ENCODE results near the gene TMEM225.

TMEM225 gene

GRCh38 chr11:123852321-123852720 lies 33.1 kb downstream of the TMEM225 start:
- no peak for DNase-seq (ENCODE audit: low read depth)
- TF ChIP-seq CTCF (IDR thresholded peaks at IDR 0.05; ENCODE audit: control insufficient read depth, extremely low read depth, insufficient read depth), result no peak
- H3K4me3 ChIP-seq (ENCODE audit: low read depth, low read length), result no peak overlapping the region

GRCh38 chr11:123851110-123851509 lies 34.4 kb downstream of the TMEM225 start:
- no peak for TF ChIP-seq CTCF (IDR thresholded peaks at IDR 0.05; ENCODE audit: control insufficient read depth, extremely low read depth, insufficient read depth)
- DNase-seq (ENCODE audit: low read depth), result no peak
- H3K4me3 ChIP-seq (ENCODE audit: low read depth, low read length), result no peak overlapping the region

GRCh38 chr11:123841174-123841573 lies 44.3 kb downstream of the TMEM225 start:
- H3K4me3 ChIP-seq (ENCODE audit: low read depth, low read length), result no peak overlapping the region
- no peak for DNase-seq (ENCODE audit: low read depth)
- TF ChIP-seq CTCF (IDR thresholded peaks at IDR 0.05; ENCODE audit: control insufficient read depth, extremely low read depth, insufficient read depth), result no peak

- no peak overlapping the region for H3K4me3 ChIP-seq (ENCODE audit: low read depth, low read length)
- DNase-seq (ENCODE audit: low read depth), result no peak
- TF ChIP-seq CTCF (IDR thresholded peaks at IDR 0.05; ENCODE audit: control insufficient read depth, extremely low read depth, insufficient read depth), result no peak
Observed at GRCh38 chr11:123839131-123839530, 46.3 kb downstream of the TMEM225 start.

- DNase-seq (ENCODE audit: low read depth), result no peak
- no peak overlapping the region for H3K4me3 ChIP-seq (ENCODE audit: low read depth, low read length)
- TF ChIP-seq CTCF (IDR thresholded peaks at IDR 0.05; ENCODE audit: control insufficient read depth, extremely low read depth, insufficient read depth), result no peak
Observed at GRCh38 chr11:123838659-123839058, 46.8 kb downstream of the TMEM225 start.

GRCh38 chr11:123838199-123838598 lies 47.3 kb downstream of the TMEM225 start:
- no peak for TF ChIP-seq CTCF (IDR thresholded peaks at IDR 0.05; ENCODE audit: control insufficient read depth, extremely low read depth, insufficient read depth)
- no peak overlapping the region for H3K4me3 ChIP-seq (ENCODE audit: low read depth, low read length)
- no peak for DNase-seq (ENCODE audit: low read depth)

GRCh38 chr11:123833095-123833494 lies 52.4 kb downstream of the TMEM225 start:
- no peak for TF ChIP-seq CTCF (IDR thresholded peaks at IDR 0.05; ENCODE audit: control insufficient read depth, extremely low read depth, insufficient read depth)
- H3K4me3 ChIP-seq (ENCODE audit: low read depth, low read length), result no peak overlapping the region
- DNase-seq (ENCODE audit: low read depth), result no peak
